ENCODE data around the gene ARSG.

ARSG gene

GRCh38 chr17:68324114-68324513 lies 32.8 kb downstream of the ARSG start:
- no peak for TF ChIP-seq CTCF (IDR thresholded peaks at IDR 0.05; ENCODE audit: low read depth, low read length, missing control alignments)
- no peak for DNase-seq (ENCODE audit: extremely low read depth, low read depth)
- H3K4me3 ChIP-seq (replicated peaks; ENCODE audit: low read depth, low read length): no peak overlapping the region

GRCh38 chr17:68324654-68325336 lies 33.5 kb downstream of the ARSG start:
- TF ChIP-seq CTCF (IDR thresholded peaks at IDR 0.05; ENCODE audit: low read depth, low read length, missing control alignments): no peak
- no peak for DNase-seq (ENCODE audit: extremely low read depth, low read depth)
- no peak overlapping the region for H3K4me3 ChIP-seq (replicated peaks; ENCODE audit: low read depth, low read length)

- TF ChIP-seq CTCF (IDR thresholded peaks at IDR 0.05; ENCODE audit: low read depth, low read length, missing control alignments): no peak
- no peak overlapping the region for H3K4me3 ChIP-seq (replicated peaks; ENCODE audit: low read depth, low read length)
- DNase-seq (ENCODE audit: extremely low read depth, low read depth): no peak
Measured at GRCh38 chr17:68325961-68326360, 34.7 kb downstream of the ARSG start.

- DNase-seq (ENCODE audit: extremely low read depth, low read depth): no peak
- no peak overlapping the region for H3K4me3 ChIP-seq (replicated peaks; ENCODE audit: low read depth, low read length)
- TF ChIP-seq CTCF (IDR thresholded peaks at IDR 0.05; ENCODE audit: low read depth, low read length, missing control alignments): no peak
Measured at GRCh38 chr17:68326681-68327080, 35.4 kb downstream of the ARSG start.

GRCh38 chr17:68327823-68328557 lies 36.7 kb downstream of the ARSG start:
- no peak overlapping the region for H3K4me3 ChIP-seq (replicated peaks; ENCODE audit: low read depth, low read length)
- TF ChIP-seq CTCF (IDR thresholded peaks at IDR 0.05; ENCODE audit: low read depth, low read length, missing control alignments): no peak

GRCh38 chr17:68328676-68329075 lies 37.4 kb downstream of the ARSG start:
- H3K4me3 ChIP-seq (replicated peaks; ENCODE audit: low read depth, low read length): no peak overlapping the region
- DNase-seq (ENCODE audit: extremely low read depth, low read depth): no peak
- TF ChIP-seq CTCF (IDR thresholded peaks at IDR 0.05; ENCODE audit: low read depth, low read length, missing control alignments): no peak

More at GRCh38 chr17:68327823-68328557, 36.7 kb downstream of the ARSG start:
- DNase-seq (ENCODE audit: extremely low read depth, low read depth): no peak

Data from HFF-Myc (cell line).